ENCODE data around the gene USB1. TPM values are rescaled to one million over a fixed set of nuclear protein-coding genes. Genes with fewer than 3 reads are reported as not detected.

USB1 gene
- total and polyA plus RNA-seq, 9 donors = 8.5 to 30.7 (median 22.5) TPM

DNA sequence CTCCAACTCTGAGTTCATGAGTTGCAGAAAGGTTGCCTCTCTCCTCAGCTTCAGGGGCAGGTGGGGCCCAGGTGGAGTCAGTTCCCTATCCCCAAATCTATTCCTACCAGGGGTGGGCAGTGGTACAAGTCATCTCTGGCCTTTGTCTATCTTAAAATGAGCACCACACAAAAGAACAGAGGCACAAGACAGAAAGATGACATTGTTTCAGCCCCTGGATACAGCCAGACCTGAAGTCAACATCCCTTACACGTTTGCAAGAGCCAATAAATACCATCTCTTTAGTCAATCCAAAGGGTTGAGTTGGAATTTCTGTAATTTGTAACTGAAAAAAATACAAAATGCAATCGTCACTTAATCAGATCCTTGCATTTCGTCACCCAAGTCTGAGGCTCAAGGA lies 56.6 kb downstream of the USB1 start:
- Histone ChIP-seq H3K4me3 (no peak overlapping the region), H3K27me3 (no peaks in the 10 kb centered on the region), H3K9me3 (no peaks in the 10 kb centered on the region), H3K27ac (no peak overlapping the region), H3K36me3 (no peaks in the 10 kb centered on the region), H3K4me1 (ENCODE audit: insufficient read depth) (no peaks in the 10 kb centered on the region)
- intact Hi-C loops (cut with DNase I) = loop anchor here in 1 of 4 donors (10.0 kb wide), 1 partner anchor 417 kb away; no protein-coding TSS in a partner anchor
- WGBS, 3 donors = 70 to 76% (median 73%) methylated on average over 3 of the region's 3 CpGs
- TF ChIP-seq EP300 (IDR thresholded peaks at IDR 0.05) = no peak
- TF ChIP-seq POLR2A (IDR thresholded peaks at IDR 0.05) = no peak
- TF ChIP-seq, protein P1, sequence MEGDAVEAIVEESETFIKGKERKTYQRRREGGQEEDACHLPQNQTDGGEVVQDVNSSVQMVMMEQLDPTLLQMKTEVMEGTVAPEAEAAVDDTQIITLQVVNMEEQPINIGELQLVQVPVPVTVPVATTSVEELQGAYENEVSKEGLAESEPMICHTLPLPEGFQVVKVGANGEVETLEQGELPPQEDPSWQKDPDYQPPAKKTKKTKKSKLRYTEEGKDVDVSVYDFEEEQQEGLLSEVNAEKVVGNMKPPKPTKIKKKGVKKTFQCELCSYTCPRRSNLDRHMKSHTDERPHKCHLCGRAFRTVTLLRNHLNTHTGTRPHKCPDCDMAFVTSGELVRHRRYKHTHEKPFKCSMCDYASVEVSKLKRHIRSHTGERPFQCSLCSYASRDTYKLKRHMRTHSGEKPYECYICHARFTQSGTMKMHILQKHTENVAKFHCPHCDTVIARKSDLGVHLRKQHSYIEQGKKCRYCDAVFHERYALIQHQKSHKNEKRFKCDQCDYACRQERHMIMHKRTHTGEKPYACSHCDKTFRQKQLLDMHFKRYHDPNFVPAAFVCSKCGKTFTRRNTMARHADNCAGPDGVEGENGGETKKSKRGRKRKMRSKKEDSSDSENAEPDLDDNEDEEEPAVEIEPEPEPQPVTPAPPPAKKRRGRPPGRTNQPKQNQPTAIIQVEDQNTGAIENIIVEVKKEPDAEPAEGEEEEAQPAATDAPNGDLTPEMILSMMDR (IDR thresholded peaks at IDR 0.05) = no peak
- DNase-seq = no peak

DNA sequence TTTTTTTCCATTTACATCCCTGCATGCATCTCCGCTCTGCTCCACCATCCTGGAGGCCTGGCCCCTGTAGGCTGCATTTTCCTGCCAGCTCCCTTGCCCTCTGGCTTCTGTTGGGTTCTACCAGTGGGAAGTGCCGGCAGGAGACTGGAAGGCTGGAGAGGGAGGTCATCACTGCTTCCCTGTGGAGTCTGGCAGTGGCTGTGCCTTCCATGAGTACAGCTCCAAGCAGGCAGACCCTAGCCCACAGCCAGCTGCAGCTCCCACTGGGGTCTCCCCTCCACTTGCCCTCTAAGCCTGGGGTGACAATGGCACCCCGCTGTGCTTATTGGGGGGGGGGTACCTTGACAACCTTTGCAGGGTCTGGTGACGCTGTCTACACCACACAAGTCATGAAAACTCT lies 61.6 kb downstream of the USB1 start:
- Histone ChIP-seq H3K4me1 (ENCODE audit: insufficient read depth) (no peaks in the 10 kb centered on the region), H3K36me3 (no peaks in the 10 kb centered on the region), H3K27ac (no peak overlapping the region), H3K27me3 (no peaks in the 10 kb centered on the region), H3K9me3 (no peaks in the 10 kb centered on the region), H3K4me3 (no peak overlapping the region)
- DNase-seq = no peak
- intact Hi-C loops (cut with DNase I) = no loop called here
- TF ChIP-seq, protein P1 (IDR thresholded peaks at IDR 0.05) = no peak
- no peak for TF ChIP-seq POLR2A (IDR thresholded peaks at IDR 0.05)
- no peak for TF ChIP-seq EP300 (IDR thresholded peaks at IDR 0.05)
- 84 to 90% (median 90%) methylated on average over 4 of the region's 4 CpGs for WGBS, 3 donors

DNA sequence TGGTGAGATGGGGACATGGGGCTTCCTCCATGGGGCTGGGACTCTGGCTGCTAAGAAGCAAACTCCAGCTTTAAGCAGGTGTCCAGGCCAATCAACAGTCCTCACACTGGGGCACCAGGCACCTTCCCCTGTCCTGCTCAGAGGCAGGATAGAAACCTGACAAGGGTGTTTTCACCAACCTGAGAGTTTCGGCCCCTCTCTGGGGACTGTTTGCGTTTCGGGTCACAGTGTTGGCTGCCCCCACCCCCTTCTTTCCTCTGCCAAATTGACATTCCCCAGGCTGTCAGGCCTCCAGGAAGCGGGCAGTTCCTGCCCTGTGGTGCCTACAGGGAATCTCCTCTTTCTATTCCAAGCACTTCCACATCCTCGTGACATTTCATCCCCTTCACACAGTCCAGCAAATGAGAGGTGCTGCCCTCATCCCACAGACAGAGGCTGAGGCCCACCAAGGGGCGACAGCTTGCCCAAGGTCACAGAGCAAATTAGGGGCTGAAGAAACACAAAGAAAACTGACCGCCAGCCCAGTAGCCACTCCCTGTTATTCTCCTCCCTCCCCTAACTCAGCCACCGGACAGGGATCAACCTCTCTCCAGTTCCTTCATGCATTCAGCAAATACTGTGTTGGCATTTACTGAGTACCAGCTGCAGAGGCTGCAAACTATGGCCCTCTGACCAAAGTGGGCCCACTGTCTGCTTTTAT lies 62.3 kb downstream of the USB1 start:
- Histone ChIP-seq H3K4me1 (ENCODE audit: insufficient read depth) (no peaks in the 10 kb centered on the region), H3K36me3 (no peaks in the 10 kb centered on the region), H3K9me3 (no peaks in the 10 kb centered on the region), H3K27ac (no peak overlapping the region), H3K27me3 (no peaks in the 10 kb centered on the region), H3K4me3 (no peak overlapping the region)
- TF ChIP-seq POLR2A (IDR thresholded peaks at IDR 0.05) = no peak
- TF ChIP-seq, protein P1 (IDR thresholded peaks at IDR 0.05) = no peak
- no peak for TF ChIP-seq EP300 (IDR thresholded peaks at IDR 0.05)
- 18 to 40% (median 31%) methylated on average over 8 of the region's 8 CpGs for WGBS, 3 donors
- intact Hi-C loops (cut with DNase I) = no loop called here
- DNase-seq = no peak

DNA sequence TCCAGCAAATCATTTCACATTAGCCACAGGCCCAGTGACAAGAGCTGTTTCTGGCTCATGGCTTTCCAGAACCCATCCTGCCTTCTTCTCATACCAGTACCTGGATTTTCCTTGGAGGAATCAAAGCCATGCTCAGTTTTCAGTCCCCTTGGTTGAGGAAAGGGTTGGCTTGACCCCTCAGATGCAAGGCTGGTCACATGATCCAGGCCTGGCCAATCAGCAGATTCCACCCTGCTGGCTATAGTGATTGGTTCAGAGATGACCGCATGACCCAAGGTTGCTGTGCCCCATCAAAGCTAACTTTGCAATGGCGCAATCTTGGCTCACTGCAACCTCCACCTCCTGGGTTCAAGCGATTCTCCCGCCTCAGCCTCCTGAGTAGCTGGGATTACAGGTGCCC lies 69.4 kb downstream of the USB1 start:
- intact Hi-C loops (cut with DNase I) = no loop called here
- H3K27me3 ChIP-seq = no peaks in the 10 kb centered on the region
- no peak overlapping the region for H3K27ac ChIP-seq
- TF ChIP-seq EP300 (IDR thresholded peaks at IDR 0.05) (no peak), POLR2A (IDR thresholded peaks at IDR 0.05) (no peak)
- TF ChIP-seq, protein P1 (IDR thresholded peaks at IDR 0.05) = no peak
- no peaks in the 10 kb centered on the region for H3K9me3 ChIP-seq
- DNase-seq = no peak
- 95 to 98% (median 98%) methylated on average over 4 of the region's 4 CpGs for WGBS, 3 donors
- H3K4me3 ChIP-seq = no peak overlapping the region
- H3K4me1 ChIP-seq (ENCODE audit: insufficient read depth) = no peaks in the 10 kb centered on the region
- no peaks in the 10 kb centered on the region for H3K36me3 ChIP-seq

Other genes starting within 250 kb of the USB1 start
- gene KIFC3, start 198.9 kb upstream of the USB1 start, total RNA-seq = 10 to 100 TPM; 21.3 to 54.0 (median 37.5) TPM
- gene KIFC3, start 198.9 kb upstream of the USB1 start, polyA plus RNA-seq = 10 to 100 TPM in 1 of 2 donors, 1 to 10 TPM in 1; 4.6 to 16.0 TPM
- under 1 TPM in 1 of 7 donors, not detected in 6; 0.11 TPM for gene CNGB1, start 30.3 kb upstream of the USB1 start, total RNA-seq
- not detected for gene CNGB1, start 30.3 kb upstream of the USB1 start, polyA plus RNA-seq
- 10 to 100 TPM in 5 of 7 donors, 1 to 10 TPM in 2; 5.6 to 17.8 (median 15.8) TPM for gene ZNF319, start 735 bp upstream of the USB1 start, total RNA-seq
- 10 to 100 TPM in 1 of 2 donors, 1 to 10 TPM in 1; 6.4 to 11.6 TPM for gene ZNF319, start 735 bp upstream of the USB1 start, polyA plus RNA-seq
- gene MMP15, start 24.3 kb downstream of the USB1 start, total RNA-seq = 1 to 10 TPM in 5 of 7 donors, under 1 TPM in 2; 0.86 to 6.7 (median 2.6) TPM
- 1 to 10 TPM; 1.2 to 2.6 TPM for gene MMP15, start 24.3 kb downstream of the USB1 start, polyA plus RNA-seq
- 10 to 100 TPM; 20.5 to 38.9 (median 30.0) TPM for gene CFAP20, start 128.0 kb downstream of the USB1 start, total RNA-seq
- gene CFAP20, start 128.0 kb downstream of the USB1 start, polyA plus RNA-seq = 10 to 100 TPM; 39.2 to 44.7 TPM
- gene CSNK2A2, start 196.7 kb downstream of the USB1 start, total RNA-seq = 10 to 100 TPM; 23.1 to 63.3 (median 58.1) TPM
- 10 to 100 TPM; 39.5 to 95.6 TPM for gene CSNK2A2, start 196.7 kb downstream of the USB1 start, polyA plus RNA-seq